ENCODE data around the gene HOXC9.
A peak's percentile ranks its signal among the peaks of the same experiment; 100 is the strongest.

Gene HOXC9

GRCh38 chr12:54048406-54049093, 48.6 kb downstream of the HOXC9 start:
- ATAC-seq (no peak), DNase-seq (no peak)
- no peak overlapping the region for H3K4me3 Mint-ChIP-seq
- no peak overlapping the region for H3K27ac Mint-ChIP-seq
- H3K4me1 Mint-ChIP-seq = peaks cover 68% of the 10 kb centered on the region
- H3K27me3 Mint-ChIP-seq = peaks cover 99% of the 10 kb centered on the region
- no peaks in the 10 kb centered on the region for H3K9me3 Mint-ChIP-seq

DNA sequence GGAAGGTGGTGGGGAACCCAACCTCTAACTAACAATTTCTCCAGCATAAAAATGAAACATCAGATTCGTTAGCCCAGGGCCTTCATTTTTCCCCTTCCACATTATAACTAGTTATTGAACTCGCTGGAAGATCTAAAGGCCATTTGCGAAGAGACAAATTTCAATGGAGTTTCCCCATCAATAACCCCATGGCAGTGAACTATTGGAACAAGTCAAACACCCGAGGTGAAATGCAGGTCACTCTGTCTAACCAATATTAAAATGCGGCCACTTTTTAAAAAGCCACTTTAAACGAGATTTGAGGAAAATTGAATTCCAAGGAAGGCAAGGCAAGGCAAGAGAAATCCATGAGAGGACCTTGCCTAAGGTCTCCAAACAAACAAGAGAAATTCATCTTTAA, 49.1 kb downstream of the HOXC9 start:
- ATAC-seq = no peak
- DNase-seq = no peak
- Mint-ChIP-seq H3K27ac (no peak overlapping the region), H3K27me3 (peaks cover 99% of the 10 kb centered on the region), H3K9me3 (no peaks in the 10 kb centered on the region), H3K4me1 (peaks cover 67% of the 10 kb centered on the region), H3K4me3 (no peak overlapping the region)

- Mint-ChIP-seq H3K4me3 (peak overlapping the region; percentile 27 to 56), H3K4me1 (peaks cover 68% of the 10 kb centered on the region), H3K9me3 (no peaks in the 10 kb centered on the region), H3K27me3 (peaks cover 99% of the 10 kb centered on the region), H3K27ac (no peak overlapping the region)
- DNase-seq = no peak
- ATAC-seq = no peak
These were observed 50.5 kb downstream of the HOXC9 start for GRCh38 chr12:54050482-54050810.

- DNase-seq = no peak
- H3K9me3 Mint-ChIP-seq = no peaks in the 10 kb centered on the region
- no peak overlapping the region for H3K27ac Mint-ChIP-seq
- no peak for ATAC-seq
- peaks cover 99% of the 10 kb centered on the region for H3K27me3 Mint-ChIP-seq
- no peak overlapping the region for H3K4me3 Mint-ChIP-seq
- peaks cover 68% of the 10 kb centered on the region for H3K4me1 Mint-ChIP-seq
These were observed 51.3 kb downstream of the HOXC9 start for GRCh38 chr12:54051026-54051842.

DNA sequence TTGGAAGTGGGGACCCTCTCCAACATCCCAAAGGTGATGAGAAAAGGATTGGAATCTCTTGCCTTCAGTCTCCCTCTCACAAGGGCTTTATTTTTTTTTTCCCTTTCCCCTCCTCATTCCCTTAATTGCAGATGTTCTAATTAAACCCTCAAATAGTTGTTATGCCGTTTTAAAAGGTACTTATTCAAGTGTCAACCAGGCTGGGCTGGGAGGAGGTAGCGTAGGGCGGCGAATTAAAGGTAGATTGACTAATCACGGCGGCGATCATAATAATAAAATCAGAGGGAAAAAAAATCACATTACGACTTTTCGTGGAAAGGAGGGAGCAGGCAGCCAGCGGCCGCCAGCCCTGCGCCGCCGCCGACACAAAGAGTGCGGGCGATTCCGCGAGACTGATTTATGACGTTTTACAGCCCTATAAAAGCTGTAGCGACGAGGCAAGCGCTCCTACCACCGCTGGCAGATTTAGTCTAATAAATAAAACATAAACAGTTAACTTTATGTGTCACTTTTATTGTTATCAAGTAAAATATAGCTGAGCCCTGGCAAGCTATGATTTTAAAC, 52.0 kb downstream of the HOXC9 start:
- Mint-ChIP-seq H3K4me1 (peaks cover 61% of the 10 kb centered on the region), H3K27ac (no peak overlapping the region), H3K27me3 (peaks cover 99% of the 10 kb centered on the region), H3K4me3 (peak overlapping the region; percentile 27 to 85), H3K9me3 (no peaks in the 10 kb centered on the region)
- ATAC-seq = no peak
- DNase-seq = no peak

DNA sequence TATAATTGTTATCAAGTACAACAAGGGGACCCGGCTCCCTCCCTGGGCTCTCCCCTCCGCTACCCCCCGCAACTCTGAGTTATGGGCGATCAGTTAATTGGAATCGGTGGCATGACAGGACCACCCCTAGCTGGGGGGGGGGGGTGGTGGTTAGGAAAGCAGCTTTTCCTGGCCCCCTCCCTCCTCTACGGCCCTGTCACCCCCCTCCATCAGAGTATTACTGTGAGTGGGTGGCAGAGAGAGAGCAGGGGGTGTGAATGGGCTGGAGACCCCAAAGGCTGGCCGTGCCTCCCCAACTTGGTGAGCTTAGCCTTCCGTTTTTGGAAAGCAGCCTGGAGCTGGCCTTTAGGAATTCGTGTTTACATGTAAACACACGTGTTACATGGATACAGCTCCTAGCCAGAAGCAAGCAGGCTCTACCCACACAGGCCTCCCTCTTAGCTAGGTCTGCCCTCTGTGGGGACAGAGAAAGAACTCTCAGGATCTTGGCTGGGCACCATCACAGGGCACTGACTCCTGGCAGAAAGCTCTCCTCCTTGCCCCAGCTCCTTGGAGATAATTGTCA, 52.6 kb downstream of the HOXC9 start:
- Mint-ChIP-seq H3K4me3 (peak overlapping the region; percentile 83 to 85), H3K4me1 (peaks cover 55% of the 10 kb centered on the region), H3K27me3 (peaks cover 99% of the 10 kb centered on the region), H3K27ac (peak overlapping the region in 1 of 2 donors; percentile 54), H3K9me3 (no peaks in the 10 kb centered on the region)
- no peak for DNase-seq
- no peak for ATAC-seq
